HEK293 (cell line): Measurements from ENCODE around the gene NDST3.

Experiments used
- ZNF24 ChIP-seq: fragments of 450-650 bp; formaldehyde crosslinking; IDR thresholded peaks from 2 replicates; pipeline ENCODE4 v1.5.1; 2016; ENCODE audit warnings: missing biosample characterization, missing genetic modification characterization
- ZNF248 ChIP-seq: fragments of 450-650 bp; formaldehyde crosslinking; IDR thresholded peaks from 2 replicates; pipeline ENCODE4 v1.5.1; 2017; ENCODE audit warnings: missing biosample characterization, missing genetic modification characterization
- ZNF366 ChIP-seq: fragments of 450-650 bp; formaldehyde crosslinking; conservative IDR thresholded peaks from 2 replicates; pipeline ENCODE4 v1.5.1; 2016; ENCODE audit warnings: missing biosample characterization, missing genetic modification characterization
- ZNF701 ChIP-seq: fragments of 450-650 bp; formaldehyde crosslinking; IDR thresholded peaks from 2 replicates; pipeline ENCODE4 v1.5.1; 2016; ENCODE audit warnings: missing biosample characterization, missing genetic modification characterization
- TF ChIP-seq, protein P1 (sequence below): fragments of 450-650 bp; formaldehyde crosslinking; IDR thresholded peaks from 2 replicates; pipeline ENCODE4 v1.5.1; 2016; ENCODE audit warnings: missing biosample characterization, missing genetic modification characterization
- TF ChIP-seq, protein P2 (sequence below): fragments of 450-650 bp; IDR thresholded peaks from 2 replicates; pipeline ENCODE4 v1.5.1; 2018; ENCODE audit warnings: missing biosample characterization, mild to moderate bottlenecking, missing genetic modification characterization
- TF ChIP-seq, protein P3 (sequence below): fragments of 450-650 bp; formaldehyde crosslinking; IDR thresholded peaks from 2 replicates; pipeline ENCODE4 v1.5.1; 2016; ENCODE audit warnings: missing biosample characterization, missing genetic modification characterization

- TF ChIP-seq ZNF248 (no peak), ZNF24 (tag by site-specific recombination) (no peak), ZNF701 (no peak), ZNF366 (no peak)
- TF ChIP-seq, protein P1, sequence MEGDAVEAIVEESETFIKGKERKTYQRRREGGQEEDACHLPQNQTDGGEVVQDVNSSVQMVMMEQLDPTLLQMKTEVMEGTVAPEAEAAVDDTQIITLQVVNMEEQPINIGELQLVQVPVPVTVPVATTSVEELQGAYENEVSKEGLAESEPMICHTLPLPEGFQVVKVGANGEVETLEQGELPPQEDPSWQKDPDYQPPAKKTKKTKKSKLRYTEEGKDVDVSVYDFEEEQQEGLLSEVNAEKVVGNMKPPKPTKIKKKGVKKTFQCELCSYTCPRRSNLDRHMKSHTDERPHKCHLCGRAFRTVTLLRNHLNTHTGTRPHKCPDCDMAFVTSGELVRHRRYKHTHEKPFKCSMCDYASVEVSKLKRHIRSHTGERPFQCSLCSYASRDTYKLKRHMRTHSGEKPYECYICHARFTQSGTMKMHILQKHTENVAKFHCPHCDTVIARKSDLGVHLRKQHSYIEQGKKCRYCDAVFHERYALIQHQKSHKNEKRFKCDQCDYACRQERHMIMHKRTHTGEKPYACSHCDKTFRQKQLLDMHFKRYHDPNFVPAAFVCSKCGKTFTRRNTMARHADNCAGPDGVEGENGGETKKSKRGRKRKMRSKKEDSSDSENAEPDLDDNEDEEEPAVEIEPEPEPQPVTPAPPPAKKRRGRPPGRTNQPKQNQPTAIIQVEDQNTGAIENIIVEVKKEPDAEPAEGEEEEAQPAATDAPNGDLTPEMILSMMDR (tag by site-specific recombination): no peak
- TF ChIP-seq, protein P2, sequence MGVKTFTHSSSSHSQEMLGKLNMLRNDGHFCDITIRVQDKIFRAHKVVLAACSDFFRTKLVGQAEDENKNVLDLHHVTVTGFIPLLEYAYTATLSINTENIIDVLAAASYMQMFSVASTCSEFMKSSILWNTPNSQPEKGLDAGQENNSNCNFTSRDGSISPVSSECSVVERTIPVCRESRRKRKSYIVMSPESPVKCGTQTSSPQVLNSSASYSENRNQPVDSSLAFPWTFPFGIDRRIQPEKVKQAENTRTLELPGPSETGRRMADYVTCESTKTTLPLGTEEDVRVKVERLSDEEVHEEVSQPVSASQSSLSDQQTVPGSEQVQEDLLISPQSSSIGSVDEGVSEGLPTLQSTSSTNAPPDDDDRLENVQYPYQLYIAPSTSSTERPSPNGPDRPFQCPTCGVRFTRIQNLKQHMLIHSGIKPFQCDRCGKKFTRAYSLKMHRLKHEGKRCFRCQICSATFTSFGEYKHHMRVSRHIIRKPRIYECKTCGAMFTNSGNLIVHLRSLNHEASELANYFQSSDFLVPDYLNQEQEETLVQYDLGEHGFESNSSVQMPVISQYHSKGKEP (tag by site-specific recombination): no peak
- TF ChIP-seq, protein P3, sequence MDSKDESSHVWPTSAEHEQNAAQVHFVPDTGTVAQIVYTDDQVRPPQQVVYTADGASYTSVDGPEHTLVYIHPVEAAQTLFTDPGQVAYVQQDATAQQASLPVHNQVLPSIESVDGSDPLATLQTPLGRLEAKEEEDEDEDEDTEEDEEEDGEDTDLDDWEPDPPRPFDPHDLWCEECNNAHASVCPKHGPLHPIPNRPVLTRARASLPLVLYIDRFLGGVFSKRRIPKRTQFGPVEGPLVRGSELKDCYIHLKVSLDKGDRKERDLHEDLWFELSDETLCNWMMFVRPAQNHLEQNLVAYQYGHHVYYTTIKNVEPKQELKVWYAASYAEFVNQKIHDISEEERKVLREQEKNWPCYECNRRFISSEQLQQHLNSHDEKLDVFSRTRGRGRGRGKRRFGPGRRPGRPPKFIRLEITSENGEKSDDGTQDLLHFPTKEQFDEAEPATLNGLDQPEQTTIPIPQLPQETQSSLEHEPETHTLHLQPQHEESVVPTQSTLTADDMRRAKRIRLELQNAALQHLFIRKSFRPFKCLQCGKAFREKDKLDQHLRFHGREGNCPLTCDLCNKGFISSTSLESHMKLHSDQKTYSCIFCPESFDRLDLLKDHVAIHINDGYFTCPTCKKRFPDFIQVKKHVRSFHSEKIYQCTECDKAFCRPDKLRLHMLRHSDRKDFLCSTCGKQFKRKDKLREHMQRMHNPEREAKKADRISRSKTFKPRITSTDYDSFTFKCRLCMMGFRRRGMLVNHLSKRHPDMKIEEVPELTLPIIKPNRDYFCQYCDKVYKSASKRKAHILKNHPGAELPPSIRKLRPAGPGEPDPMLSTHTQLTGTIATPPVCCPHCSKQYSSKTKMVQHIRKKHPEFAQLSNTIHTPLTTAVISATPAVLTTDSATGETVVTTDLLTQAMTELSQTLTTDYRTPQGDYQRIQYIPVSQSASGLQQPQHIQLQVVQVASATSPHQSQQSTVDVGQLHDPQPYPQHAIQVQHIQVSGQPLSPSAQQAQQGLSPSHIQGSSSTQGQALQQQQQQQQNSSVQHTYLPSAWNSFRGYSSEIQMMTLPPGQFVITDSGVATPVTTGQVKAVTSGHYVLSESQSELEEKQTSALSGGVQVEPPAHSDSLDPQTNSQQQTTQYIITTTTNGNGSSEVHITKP (tag by site-specific recombination): no peak
These were observed 2.0 kb downstream of the NDST3 start for GRCh38 chr4:118036336-118036735.
